ENCODE measurements around the gene UTP18. TPM values are rescaled to one million over a fixed set of nuclear protein-coding genes. Genes with fewer than 3 reads are reported as not detected.
A peak's percentile ranks its signal among the peaks of the same experiment; 100 is the strongest.

Gene UTP18
- total and polyA plus RNA-seq, 9 of the 15 experiments (the other 6 are each of a cell fraction or from before 2014, with no cell fraction given) = 31.1 to 99.2 (median 66.7) TPM

GRCh38 chr17:51260237-51261023 is at the start of gene UTP18 (continued):
- TF ChIP-seq, protein P1, sequence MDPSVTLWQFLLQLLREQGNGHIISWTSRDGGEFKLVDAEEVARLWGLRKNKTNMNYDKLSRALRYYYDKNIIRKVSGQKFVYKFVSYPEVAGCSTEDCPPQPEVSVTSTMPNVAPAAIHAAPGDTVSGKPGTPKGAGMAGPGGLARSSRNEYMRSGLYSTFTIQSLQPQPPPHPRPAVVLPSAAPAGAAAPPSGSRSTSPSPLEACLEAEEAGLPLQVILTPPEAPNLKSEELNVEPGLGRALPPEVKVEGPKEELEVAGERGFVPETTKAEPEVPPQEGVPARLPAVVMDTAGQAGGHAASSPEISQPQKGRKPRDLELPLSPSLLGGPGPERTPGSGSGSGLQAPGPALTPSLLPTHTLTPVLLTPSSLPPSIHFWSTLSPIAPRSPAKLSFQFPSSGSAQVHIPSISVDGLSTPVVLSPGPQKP (CRISPR knock-in tag; IDR thresholded peaks at IDR 0.05) = no peak
- TF ChIP-seq MXI1 (IDR thresholded peaks at IDR 0.05; ENCODE audit: low read depth, low read length) (peak; percentile 53), HDAC3 (IDR thresholded peaks at IDR 0.05; ENCODE audit: borderline replicate concordance, partially characterized antibody) (peak; percentile 75), STAG1 (CRISPR knock-in tag; IDR thresholded peaks at IDR 0.05; ENCODE audit: borderline replicate concordance) (no peak), FIP1L1 (IDR thresholded peaks at IDR 0.05; ENCODE audit: low read depth, low read length, poor library complexity, severe bottlenecking) (peak; percentile 90), ZNF561 (CRISPR knock-in tag; conservative IDR thresholded peaks at IDR 0.05) (no peak), DNMT1 (IDR thresholded peaks at IDR 0.05) (no peak), CCAR2 (IDR thresholded peaks at IDR 0.05; ENCODE audit: low read depth, low read length) (no peak), U2AF1 (optimal IDR thresholded peaks at IDR 0.05; ENCODE audit: low read depth, low read length) (peak; percentile 65), NEUROD1 (IDR thresholded peaks at IDR 0.05; ENCODE audit: borderline replicate concordance, low read depth, low read length, partially characterized antibody) (peak; percentile 87), RBFOX2 (IDR thresholded peaks at IDR 0.05; ENCODE audit: low read depth, low read length) (peak; percentile 94), MLX (CRISPR knock-in tag; conservative IDR thresholded peaks at IDR 0.05) (no peak), SETDB1 (IDR thresholded peaks at IDR 0.05; ENCODE audit: low read length) (no peak), POLR2B (IDR thresholded peaks at IDR 0.05; ENCODE audit: low read depth, partially characterized antibody) (peak; percentile 68), CBX3 (IDR thresholded peaks at IDR 0.05; ENCODE audit: borderline replicate concordance in 1 of 2, low read length in 2 of 2) (no peak; a peak in 1 of 3 replicates)
- TF ChIP-seq, protein P2, sequence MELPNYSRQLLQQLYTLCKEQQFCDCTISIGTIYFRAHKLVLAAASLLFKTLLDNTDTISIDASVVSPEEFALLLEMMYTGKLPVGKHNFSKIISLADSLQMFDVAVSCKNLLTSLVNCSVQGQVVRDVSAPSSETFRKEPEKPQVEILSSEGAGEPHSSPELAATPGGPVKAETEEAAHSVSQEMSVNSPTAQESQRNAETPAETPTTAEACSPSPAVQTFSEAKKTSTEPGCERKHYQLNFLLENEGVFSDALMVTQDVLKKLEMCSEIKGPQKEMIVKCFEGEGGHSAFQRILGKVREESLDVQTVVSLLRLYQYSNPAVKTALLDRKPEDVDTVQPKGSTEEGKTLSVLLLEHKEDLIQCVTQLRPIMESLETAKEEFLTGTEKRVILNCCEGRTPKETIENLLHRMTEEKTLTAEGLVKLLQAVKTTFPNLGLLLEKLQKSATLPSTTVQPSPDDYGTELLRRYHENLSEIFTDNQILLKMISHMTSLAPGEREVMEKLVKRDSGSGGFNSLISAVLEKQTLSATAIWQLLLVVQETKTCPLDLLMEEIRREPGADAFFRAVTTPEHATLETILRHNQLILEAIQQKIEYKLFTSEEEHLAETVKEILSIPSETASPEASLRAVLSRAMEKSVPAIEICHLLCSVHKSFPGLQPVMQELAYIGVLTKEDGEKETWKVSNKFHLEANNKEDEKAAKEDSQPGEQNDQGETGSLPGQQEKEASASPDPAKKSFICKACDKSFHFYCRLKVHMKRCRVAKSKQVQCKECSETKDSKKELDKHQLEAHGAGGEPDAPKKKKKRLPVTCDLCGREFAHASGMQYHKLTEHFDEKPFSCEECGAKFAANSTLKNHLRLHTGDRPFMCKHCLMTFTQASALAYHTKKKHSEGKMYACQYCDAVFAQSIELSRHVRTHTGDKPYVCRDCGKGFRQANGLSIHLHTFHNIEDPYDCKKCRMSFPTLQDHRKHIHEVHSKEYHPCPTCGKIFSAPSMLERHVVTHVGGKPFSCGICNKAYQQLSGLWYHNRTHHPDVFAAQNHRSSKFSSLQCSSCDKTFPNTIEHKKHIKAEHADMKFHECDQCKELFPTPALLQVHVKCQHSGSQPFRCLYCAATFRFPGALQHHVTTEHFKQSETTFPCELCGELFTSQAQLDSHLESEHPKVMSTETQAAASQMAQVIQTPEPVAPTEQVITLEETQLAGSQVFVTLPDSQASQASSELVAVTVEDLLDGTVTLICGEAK (IDR thresholded peaks at IDR 0.05) = peak; percentile 66; the same call in 1 of the 2 replicates
- TF ChIP-seq, protein P2 (CRISPR knock-in tag; IDR thresholded peaks at IDR 0.05) = no peak
